NCI-H526 (cell line): ENCODE results near the gene CCL24.
"Not testable (repeated sequence)": the region's sequence is repeated elsewhere in the genome, so short reads cannot be mapped to it uniquely, and the experiment has no call there.

ENCODE experiments used
- DNase-seq, 2 experiments: peaks; one replicate each; lab custom pipeline; 2025; lab: John Stamatoyannopoulos, UW

CCL24 gene

GRCh38 chr7:75780647-75781273 is 32.8 kb downstream of the CCL24 start:
- not testable (repeated sequence) for DNase-seq

- DNase-seq: not testable (repeated sequence)
These were observed 34.1 kb downstream of the CCL24 start for GRCh38 chr7:75779516-75779915.

- DNase-seq: not testable (repeated sequence)
These were observed 34.6 kb downstream of the CCL24 start for GRCh38 chr7:75779035-75779434.

GRCh38 chr7:75776295-75776971 is 37.2 kb downstream of the CCL24 start:
- no peak for DNase-seq

DNA sequence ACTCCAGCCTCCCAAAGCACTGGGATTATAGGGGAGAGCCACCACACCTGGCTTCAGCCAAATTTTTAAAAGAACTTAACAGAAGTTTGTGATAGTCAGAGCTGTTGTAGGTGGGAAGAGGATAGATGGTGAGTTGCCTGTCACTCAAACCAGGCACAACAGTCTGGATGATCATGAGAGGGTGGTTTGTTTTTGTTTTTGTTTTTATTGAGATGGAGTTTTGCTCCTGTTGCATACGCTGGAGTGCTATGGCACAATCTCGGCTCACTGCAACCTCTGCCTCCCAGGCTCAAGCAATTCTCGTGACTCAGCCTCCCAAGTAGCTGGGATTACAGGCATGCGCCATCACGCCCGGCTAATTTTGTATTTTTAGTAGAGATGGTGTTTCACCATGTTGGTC is 39.6 kb downstream of the CCL24 start:
- DNase-seq: not testable (repeated sequence)

- DNase-seq: no peak
These were observed 41.2 kb downstream of the CCL24 start, which contains the start of gene CCL26 for GRCh38 chr7:75772081-75773077. TSS of gene CCL26 (minus strand) at chr7:75772211. CDS start at chr7:75772176, 35 bp downstream.

GRCh38 chr7:75771224-75771623 is 42.4 kb downstream of the CCL24 start:
- DNase-seq: no peak

DNA sequence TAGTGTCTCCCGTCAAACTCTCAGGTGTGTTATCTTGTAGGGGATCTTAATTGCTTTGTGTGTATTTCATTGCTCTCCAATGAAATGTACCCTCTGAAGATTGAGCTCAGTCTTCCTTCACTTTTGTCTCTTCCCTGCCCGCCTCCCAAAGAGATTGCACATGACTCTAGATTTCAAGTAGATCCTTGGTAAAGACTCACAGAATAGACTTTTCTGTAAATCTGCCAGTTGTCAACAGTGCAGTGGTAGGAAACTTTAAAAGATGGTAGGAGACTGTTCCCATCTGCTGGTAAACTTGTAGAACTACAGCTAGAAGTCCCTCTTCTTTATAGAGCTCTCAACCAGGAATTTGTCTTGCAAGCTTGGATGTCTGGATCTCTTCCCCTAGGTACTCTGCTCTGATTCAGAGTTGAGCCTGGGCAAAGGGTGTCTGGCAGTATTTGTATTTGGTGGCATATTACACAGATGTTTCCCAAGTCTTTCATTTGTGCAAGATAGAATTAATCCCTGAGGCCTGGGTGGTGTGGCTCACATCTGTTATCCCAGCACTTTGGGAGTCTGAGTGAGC is 51.2 kb downstream of the CCL24 start:
- peak; percentile 63 to 77 for DNase-seq

DNA sequence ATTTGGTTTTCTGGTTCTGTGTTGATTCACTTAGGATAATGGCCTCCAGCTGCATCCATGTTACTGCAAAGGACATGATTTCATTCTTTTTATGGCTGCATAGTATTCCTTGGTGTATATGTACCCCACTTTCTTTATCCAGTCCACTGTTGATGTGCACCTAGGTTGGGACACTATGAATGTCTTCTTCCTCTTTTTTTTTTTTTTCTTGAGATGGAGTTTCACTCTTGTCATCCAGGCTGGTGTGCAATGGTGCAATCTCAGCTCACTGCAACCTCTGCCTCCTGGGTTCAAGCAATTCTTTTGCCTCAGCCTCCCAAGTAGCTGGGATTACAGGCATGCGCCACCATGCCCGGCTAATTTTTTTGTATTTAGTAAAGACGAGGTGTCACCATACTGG is 51.8 kb downstream of the CCL24 start:
- DNase-seq: not testable (repeated sequence)
